HG03460 (cell line): ENCODE data around the gene PARL.

Experiments
- ATAC-seq: cut with Tn5 transposase; IDR thresholded peaks from one replicate; pipeline ENCODE4 v1.9.1; 2021; ENCODE audit not compliant: unreplicated experiment

PARL gene

GRCh38 chr3:183818041-183818620, 66.5 kb downstream of the PARL start:
- no peak for ATAC-seq

- ATAC-seq = no peak
Measured at GRCh38 chr3:183817639-183818038, 67.0 kb downstream of the PARL start.

GRCh38 chr3:183816681-183817510, 67.8 kb downstream of the PARL start:
- no peak for ATAC-seq

- ATAC-seq = no peak
Measured at GRCh38 chr3:183815951-183816475, 68.7 kb downstream of the PARL start.

- no peak for ATAC-seq
Measured at GRCh38 chr3:183815563-183815940, 69.1 kb downstream of the PARL start.

- no peak for ATAC-seq
Measured at GRCh38 chr3:183814240-183814639, 70.4 kb downstream of the PARL start.

GRCh38 chr3:183812761-183813445, 71.8 kb downstream of the PARL start:
- ATAC-seq = no peak

- ATAC-seq = no peak
Measured at GRCh38 chr3:183811638-183812037, 73.0 kb downstream of the PARL start.

- ATAC-seq = no peak
Measured at GRCh38 chr3:183810643-183811594, 73.8 kb downstream of the PARL start.

- no peak for ATAC-seq
Measured at GRCh38 chr3:183809270-183809669, 75.4 kb downstream of the PARL start.

- no peak for ATAC-seq
Measured at GRCh38 chr3:183808355-183808754, 76.3 kb downstream of the PARL start.

GRCh38 chr3:183807881-183808280, 76.8 kb downstream of the PARL start:
- no peak for ATAC-seq

GRCh38 chr3:183807209-183807728, 77.4 kb downstream of the PARL start:
- no peak for ATAC-seq

GRCh38 chr3:183802989-183803388, 81.7 kb downstream of the PARL start:
- no peak for ATAC-seq

GRCh38 chr3:183801601-183802000, 83.1 kb downstream of the PARL start:
- no peak for ATAC-seq

GRCh38 chr3:183800243-183800863, 84.3 kb downstream of the PARL start:
- no peak for ATAC-seq

- ATAC-seq = no peak
Measured at GRCh38 chr3:183799461-183799860, 85.2 kb downstream of the PARL start.

GRCh38 chr3:183797996-183798395, 86.7 kb downstream of the PARL start:
- no peak for ATAC-seq

- ATAC-seq = no peak
Measured at GRCh38 chr3:183796372-183796771, 88.3 kb downstream of the PARL start.

GRCh38 chr3:183794452-183794851, 90.2 kb downstream of the PARL start:
- ATAC-seq = no peak
